PC-9 (cell line): Measurements from ENCODE around the gene THAP10. TPM values are rescaled to one million over a fixed set of nuclear protein-coding genes. Genes with fewer than 3 reads are reported as not detected.

Experiments
- BruUV-seq: library from RNA; stranded (reverse); fragments of 400-500 nt; replicated peaks from 2 replicates; lab custom pipeline; 2021; lab: Mats Ljungman, UMichigan
- CTCF ChIA-PET: fragments of 300-600 bp; sonication (Branson Sonifier 250); formaldehyde crosslinking; loops from one replicate; lab custom pipeline; 2022; ENCODE audit warnings: antibody characterized with exemption; lab: Charles Lee
- POLR2A ChIA-PET: fragments of 300-600 bp; sonication (Branson Sonifier 250); formaldehyde crosslinking; loops from one replicate; lab custom pipeline; 2022; ENCODE audit warnings: antibody characterized with exemption; ENCODE audit not compliant: unreplicated experiment; lab: Charles Lee
- DNase-seq, 2 experiments: peaks; one replicate each; pipeline versions ENCODE4 v3.0.0 to v3.0.0-alpha.2; 2015 to 2022; ENCODE audit warnings: mixed read lengths in 1 of 2
- H2AFZ ChIP-seq: fragments of 200-600 bp; sonication (generic); 2 replicates; pipeline ENCODE4 v1.8.1; 2017; ENCODE audit warnings: antibody characterized with exemption
- H3F3A ChIP-seq: fragments of 200-600 bp; sonication (generic); 2 replicates; pipeline ENCODE4 v1.8.1; 2017; ENCODE audit warnings: antibody characterized with exemption, mild to moderate bottlenecking, low read depth; ENCODE audit not compliant: insufficient read depth
- H3K27ac ChIP-seq: fragments of 200-600 bp; sonication (generic); 2 replicates; pipeline ENCODE4 v1.6.1; 2016; ENCODE audit warnings: mixed run types
- H3K27me3 ChIP-seq: fragments of 200-600 bp; sonication (generic); 2 replicates; pipeline ENCODE4 v1.6.1; 2016; ENCODE audit warnings: low read depth, mixed run types; ENCODE audit not compliant: insufficient read depth
- H3K36me3 ChIP-seq: fragments of 200-600 bp; sonication (generic); 2 replicates; pipeline ENCODE4 v1.6.1; 2016; ENCODE audit warnings: low read depth, mixed run types
- H3K4me1 ChIP-seq: fragments of 200-600 bp; sonication (generic); replicated peaks from 2 replicates; pipeline ENCODE4 v1.6.1; 2016; ENCODE audit warnings: mixed run types; ENCODE audit not compliant: insufficient read depth
- H3K4me2 ChIP-seq: fragments of 200-600 bp; sonication (generic); 2 replicates; pipeline ENCODE4 v1.6.1; 2017; ENCODE audit warnings: mixed run types
- H3K4me3 ChIP-seq: fragments of 200-600 bp; sonication (generic); 2 replicates; pipeline ENCODE4 v1.6.1; 2016; ENCODE audit warnings: mixed run types
- H3K79me2 ChIP-seq: fragments of 200-600 bp; sonication (generic); 2 replicates; pipeline ENCODE4 v1.6.1; 2017; ENCODE audit warnings: low read depth, mixed run types
- H3K9me2 ChIP-seq: fragments of 200-600 bp; sonication (generic); 2 replicates; pipeline ENCODE4 v1.8.1; 2017; ENCODE audit warnings: mild to moderate bottlenecking; ENCODE audit not compliant: insufficient read depth
- H3K9me3 ChIP-seq: fragments of 200-600 bp; sonication (generic); 2 replicates; pipeline ENCODE4 v1.8.1; 2016; ENCODE audit warnings: low read depth; ENCODE audit not compliant: insufficient read depth
- H4K20me1 ChIP-seq: fragments of 200-600 bp; sonication (generic); 2 replicates; pipeline ENCODE4 v1.8.1; 2017; ENCODE audit not compliant: insufficient read depth
- CTCF ChIP-seq: fragments of 200-600 bp; sonication (generic); conservative IDR thresholded peaks from 2 replicates; pipeline ENCODE4 v1.6.1; 2017; ENCODE audit warnings: mixed run types, antibody characterized with exemption, mild to moderate bottlenecking, moderate library complexity
- EZH2 ChIP-seq: fragments of 200-600 bp; sonication (generic); IDR thresholded peaks from 2 replicates; pipeline ENCODE4 v1.8.0; 2017; ENCODE audit warnings: antibody characterized with exemption, low read depth
- intact Hi-C: fragments of 100-400 bp; cut with micrococcal nuclease; formaldehyde crosslinking; loops from one replicate; pipeline ENCODE4 v1.10.0; 2022; ENCODE audit not compliant: unreplicated experiment
- total RNA-seq: library from RNA; stranded (reverse); gene quantifications from 2 replicates; pipeline ENCODE4 v1.2.3, GENCODE V29; 2021

Gene THAP10
- total RNA-seq, 1 experiment from 2014 or later = 5.5 TPM

- Histone ChIP-seq H3K36me3 (no peaks in the 10 kb centered on the region), H2AFZ (no peak overlapping the region), H4K20me1 (no peaks in the 10 kb centered on the region), H3K9me2 (no peaks in the 10 kb centered on the region), H3K9me3 (no peaks in the 10 kb centered on the region), H3F3A (no peaks in the 10 kb centered on the region), H3K4me2 (no peak overlapping the region), H3K79me2 (no peaks in the 10 kb centered on the region), H3K4me1 (no peaks in the 10 kb centered on the region), H3K27ac (no peak overlapping the region), H3K4me3 (no peak overlapping the region), H3K27me3 (no peaks in the 10 kb centered on the region)
- CTCF ChIA-PET = no interaction called here
- intact Hi-C loops = no loop called here
- no TSS peak for BruUV-seq
- no peak for TF ChIP-seq EZH2
- no peak for TF ChIP-seq CTCF
- POLR2A ChIA-PET = no interaction called here
- DNase-seq = no peak
These were observed 25.7 kb upstream of the THAP10 start for GRCh38 chr15:70917955-70918354.

- H3K4me2 ChIP-seq = no peak overlapping the region
- H2AFZ ChIP-seq = no peak overlapping the region
- no peak for DNase-seq
- BruUV-seq = no TSS peak
- no peaks in the 10 kb centered on the region for H3K9me2 ChIP-seq
- H3K36me3 ChIP-seq = no peaks in the 10 kb centered on the region
- H3F3A ChIP-seq = no peaks in the 10 kb centered on the region
- H3K27me3 ChIP-seq = no peaks in the 10 kb centered on the region
- no peak overlapping the region for H3K27ac ChIP-seq
- no peak overlapping the region for H3K4me3 ChIP-seq
- H3K79me2 ChIP-seq = no peaks in the 10 kb centered on the region
- POLR2A ChIA-PET = no interaction called here
- CTCF ChIA-PET = no interaction called here
- no peaks in the 10 kb centered on the region for H3K4me1 ChIP-seq
- no peaks in the 10 kb centered on the region for H3K9me3 ChIP-seq
- intact Hi-C loops = no loop called here
- TF ChIP-seq EZH2 (no peak), CTCF (no peak)
- H4K20me1 ChIP-seq = no peaks in the 10 kb centered on the region
These were observed 24.3 kb upstream of the THAP10 start for GRCh38 chr15:70916531-70916930.

GRCh38 chr15:70912187-70912586 lies 20.0 kb upstream of the THAP10 start:
- Histone ChIP-seq H3K27me3 (no peaks in the 10 kb centered on the region), H3K4me2 (no peak overlapping the region), H4K20me1 (no peaks in the 10 kb centered on the region), H3K4me1 (no peaks in the 10 kb centered on the region), H3K9me2 (no peaks in the 10 kb centered on the region), H2AFZ (no peak overlapping the region), H3K36me3 (no peaks in the 10 kb centered on the region), H3K27ac (no peak overlapping the region), H3K79me2 (no peaks in the 10 kb centered on the region), H3K4me3 (no peak overlapping the region), H3F3A (no peaks in the 10 kb centered on the region), H3K9me3 (peaks cover 10% of the 10 kb centered on the region)
- no TSS peak for BruUV-seq
- POLR2A ChIA-PET = no interaction called here
- CTCF ChIA-PET = no interaction called here
- intact Hi-C loops = no loop called here
- TF ChIP-seq CTCF (no peak), EZH2 (no peak)
- no peak for DNase-seq
